ENCODE measurements around the gene SKAP1.

Gene SKAP1

GRCh38 chr17:48285614-48286013 is 144.4 kb downstream of the SKAP1 start:
- no peak for TF ChIP-seq CTCF (IDR thresholded peaks at IDR 0.05; ENCODE audit: insufficient read depth, low read depth, low read length, missing control alignments)
- DNase-seq (ENCODE audit: low read depth), result no peak
- no peak overlapping the region for H3K4me3 ChIP-seq (ENCODE audit: low read depth, low read length)

GRCh38 chr17:48283907-48284306 is 146.1 kb downstream of the SKAP1 start:
- no peak for TF ChIP-seq CTCF (IDR thresholded peaks at IDR 0.05; ENCODE audit: insufficient read depth, low read depth, low read length, missing control alignments)
- DNase-seq (ENCODE audit: low read depth), result no peak
- no peak overlapping the region for H3K4me3 ChIP-seq (ENCODE audit: low read depth, low read length)

- no peak for DNase-seq (ENCODE audit: low read depth)
- H3K4me3 ChIP-seq (ENCODE audit: low read depth, low read length), result no peak overlapping the region
Measured at GRCh38 chr17:48283411-48283810, 146.6 kb downstream of the SKAP1 start.

GRCh38 chr17:48282303-48282702 is 147.7 kb downstream of the SKAP1 start:
- no peak overlapping the region for H3K4me3 ChIP-seq (ENCODE audit: low read depth, low read length)
- no peak for TF ChIP-seq CTCF (IDR thresholded peaks at IDR 0.05; ENCODE audit: insufficient read depth, low read depth, low read length, missing control alignments)

More at GRCh38 chr17:48283411-48283810, 146.6 kb downstream of the SKAP1 start:
- TF ChIP-seq CTCF (IDR thresholded peaks at IDR 0.05; ENCODE audit: insufficient read depth, low read depth, low read length, missing control alignments), result no peak

GRCh38 chr17:48278760-48279491 is 151.1 kb downstream of the SKAP1 start:
- no peak for DNase-seq (ENCODE audit: low read depth)
- no peak overlapping the region for H3K4me3 ChIP-seq (ENCODE audit: low read depth, low read length)
- TF ChIP-seq CTCF (IDR thresholded peaks at IDR 0.05; ENCODE audit: insufficient read depth, low read depth, low read length, missing control alignments), result no peak

More at GRCh38 chr17:48282303-48282702, 147.7 kb downstream of the SKAP1 start:
- no peak for DNase-seq (ENCODE audit: low read depth)

- no peak overlapping the region for H3K4me3 ChIP-seq (ENCODE audit: low read depth, low read length)
Measured at GRCh38 chr17:48276776-48277175, 153.2 kb downstream of the SKAP1 start.

More at GRCh38 chr17:48276776-48277175, 153.2 kb downstream of the SKAP1 start:
- no peak for TF ChIP-seq CTCF (IDR thresholded peaks at IDR 0.05; ENCODE audit: insufficient read depth, low read depth, low read length, missing control alignments)
- no peak for DNase-seq (ENCODE audit: low read depth)
